GM20000 (cell line): ENCODE results near the gene SGPP2.

ENCODE experiments used
- DNase-seq: peaks from one replicate; pipeline ENCODE4 v3.0.0; 2012; ENCODE audit warnings: low spot score
- TF ChIP-seq, protein P1 (sequence below): IDR thresholded peaks from 2 replicates; pipeline ENCODE4 v1.5.1; 2012; ENCODE audit warnings: mild to moderate bottlenecking, control low read depth; ENCODE audit errors: extremely low read depth, missing control alignments

SGPP2 gene

DNA sequence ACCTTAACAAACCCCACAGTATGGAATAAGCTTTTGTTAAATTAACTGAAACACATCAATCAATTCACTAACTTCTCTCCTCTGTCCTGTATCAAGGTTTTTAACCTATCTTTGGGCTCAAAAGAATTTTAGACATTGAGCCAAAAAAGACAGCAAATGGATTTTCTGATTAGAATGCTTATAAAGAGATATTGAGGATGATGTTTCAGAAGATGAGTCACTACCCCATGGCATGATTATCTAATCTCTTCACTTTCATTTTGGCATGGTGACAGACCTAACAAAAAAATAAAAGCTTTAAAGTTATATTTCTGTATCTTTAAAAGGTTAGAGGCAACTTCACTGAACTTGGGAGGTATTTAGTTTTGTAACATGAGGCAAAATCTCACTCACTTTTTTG lies 55.5 kb downstream of the SGPP2 start:
- DNase-seq: no peak
- TF ChIP-seq, protein P1, sequence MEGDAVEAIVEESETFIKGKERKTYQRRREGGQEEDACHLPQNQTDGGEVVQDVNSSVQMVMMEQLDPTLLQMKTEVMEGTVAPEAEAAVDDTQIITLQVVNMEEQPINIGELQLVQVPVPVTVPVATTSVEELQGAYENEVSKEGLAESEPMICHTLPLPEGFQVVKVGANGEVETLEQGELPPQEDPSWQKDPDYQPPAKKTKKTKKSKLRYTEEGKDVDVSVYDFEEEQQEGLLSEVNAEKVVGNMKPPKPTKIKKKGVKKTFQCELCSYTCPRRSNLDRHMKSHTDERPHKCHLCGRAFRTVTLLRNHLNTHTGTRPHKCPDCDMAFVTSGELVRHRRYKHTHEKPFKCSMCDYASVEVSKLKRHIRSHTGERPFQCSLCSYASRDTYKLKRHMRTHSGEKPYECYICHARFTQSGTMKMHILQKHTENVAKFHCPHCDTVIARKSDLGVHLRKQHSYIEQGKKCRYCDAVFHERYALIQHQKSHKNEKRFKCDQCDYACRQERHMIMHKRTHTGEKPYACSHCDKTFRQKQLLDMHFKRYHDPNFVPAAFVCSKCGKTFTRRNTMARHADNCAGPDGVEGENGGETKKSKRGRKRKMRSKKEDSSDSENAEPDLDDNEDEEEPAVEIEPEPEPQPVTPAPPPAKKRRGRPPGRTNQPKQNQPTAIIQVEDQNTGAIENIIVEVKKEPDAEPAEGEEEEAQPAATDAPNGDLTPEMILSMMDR: no peak

DNA sequence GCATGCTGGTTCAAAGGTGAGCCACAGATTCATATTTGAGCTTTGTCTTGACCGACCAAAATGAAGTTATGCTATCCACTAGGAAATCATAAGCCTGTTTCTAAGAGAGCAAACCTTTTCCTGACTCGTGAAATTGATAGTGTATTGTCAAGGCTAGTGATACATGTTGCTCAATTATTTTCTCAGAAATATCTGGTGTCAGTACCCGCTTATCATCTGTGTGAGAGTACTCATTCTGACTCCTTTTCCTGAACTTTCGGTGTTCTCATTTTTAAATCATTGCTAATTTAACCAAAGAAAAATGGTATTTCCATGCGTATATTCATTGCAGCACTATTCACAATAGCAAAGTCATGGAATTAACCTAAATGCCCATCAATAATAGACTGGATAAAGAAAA lies 56.2 kb downstream of the SGPP2 start:
- TF ChIP-seq, protein P1: no peak
- no peak for DNase-seq

DNA sequence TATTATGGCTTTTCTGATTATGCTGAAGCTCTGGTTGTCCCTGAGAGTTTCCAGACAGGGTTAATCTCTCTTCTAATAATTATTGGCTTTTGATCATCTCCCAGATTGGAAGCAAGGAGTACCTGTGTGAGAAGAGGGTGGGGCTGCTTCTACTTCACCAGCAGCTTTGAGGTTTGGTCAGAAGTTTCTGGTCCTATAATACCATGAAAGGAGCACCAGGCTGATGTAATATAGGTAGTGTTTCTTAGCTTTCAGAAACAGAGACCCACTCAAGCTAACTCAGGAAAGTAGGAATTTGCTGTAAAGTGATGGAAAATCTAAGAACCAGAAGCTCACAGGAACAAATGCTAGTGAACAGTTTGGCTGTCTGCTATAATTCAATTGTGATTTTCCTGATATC lies 57.6 kb downstream of the SGPP2 start:
- no peak for DNase-seq

DNA sequence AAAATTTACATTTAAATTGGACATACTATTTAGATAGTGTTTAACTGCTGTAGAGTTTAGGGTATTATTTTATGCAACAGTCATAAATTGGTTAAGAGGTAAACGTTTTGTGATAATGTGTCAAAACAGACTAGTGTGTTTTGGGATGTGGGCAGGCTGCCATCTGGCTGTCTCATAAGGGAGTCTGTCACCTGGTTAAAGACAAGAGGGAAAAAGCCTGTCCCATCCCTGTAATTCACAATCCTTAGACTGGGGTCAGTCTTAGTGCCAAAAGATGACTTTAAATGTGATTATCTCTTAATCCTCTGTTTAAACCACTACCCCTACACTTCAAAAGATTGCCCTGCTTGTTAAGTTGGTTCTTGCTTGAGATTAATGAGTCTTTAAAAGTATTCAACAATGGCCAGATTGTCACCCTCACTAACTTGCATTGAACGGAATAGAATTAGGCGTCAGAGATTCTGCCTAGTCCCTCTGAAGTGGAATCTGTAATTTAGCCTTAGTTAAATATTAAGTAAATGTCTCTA lies 59.2 kb downstream of the SGPP2 start:
- TF ChIP-seq, protein P1: no peak
- no peak for DNase-seq

More for the DNA sequence above, 57.6 kb downstream of the SGPP2 start:
- TF ChIP-seq, protein P1: no peak

DNA sequence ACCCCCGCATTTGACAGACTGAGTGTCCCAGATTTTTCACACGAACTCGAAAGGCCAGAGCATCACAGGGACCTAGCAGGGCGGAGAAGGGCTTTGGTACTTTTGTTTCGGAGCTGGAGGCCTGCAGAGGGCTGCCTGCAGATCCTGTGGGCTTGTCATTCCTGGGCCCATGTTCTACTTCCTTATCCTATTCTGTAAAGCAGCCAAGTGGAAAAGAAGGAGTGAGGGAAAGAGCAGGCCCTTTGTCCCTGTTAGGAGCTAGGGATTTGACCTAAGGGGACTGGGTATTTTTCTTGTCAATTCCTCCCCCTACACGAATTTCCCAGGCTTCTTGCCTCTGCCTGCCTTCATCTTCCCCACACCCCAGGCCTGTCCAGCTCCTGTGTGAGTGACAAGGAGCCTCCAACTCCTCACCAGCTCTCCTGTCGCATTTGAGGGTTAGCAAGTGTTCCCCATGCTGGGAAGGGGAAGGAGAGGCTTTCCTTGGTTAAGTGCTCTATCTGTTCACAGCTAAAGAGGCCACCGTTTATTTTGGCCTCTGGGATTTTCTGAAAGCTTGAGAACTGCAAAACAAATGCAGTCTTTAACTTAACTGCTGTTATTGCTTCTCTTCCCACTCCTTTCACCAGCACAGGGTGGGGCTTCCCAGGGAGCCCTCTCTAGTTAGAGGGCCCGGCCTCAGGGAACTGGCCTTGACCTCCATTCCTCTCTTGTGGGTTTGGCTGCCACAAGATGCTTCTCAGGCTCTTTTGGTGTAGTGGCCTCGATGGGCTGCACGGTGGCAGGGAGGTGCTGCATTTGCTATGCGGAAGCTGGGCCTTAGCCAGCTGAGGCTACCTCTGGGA lies 61.2 kb downstream of the SGPP2 start:
- DNase-seq: no peak
- TF ChIP-seq, protein P1: no peak

DNA sequence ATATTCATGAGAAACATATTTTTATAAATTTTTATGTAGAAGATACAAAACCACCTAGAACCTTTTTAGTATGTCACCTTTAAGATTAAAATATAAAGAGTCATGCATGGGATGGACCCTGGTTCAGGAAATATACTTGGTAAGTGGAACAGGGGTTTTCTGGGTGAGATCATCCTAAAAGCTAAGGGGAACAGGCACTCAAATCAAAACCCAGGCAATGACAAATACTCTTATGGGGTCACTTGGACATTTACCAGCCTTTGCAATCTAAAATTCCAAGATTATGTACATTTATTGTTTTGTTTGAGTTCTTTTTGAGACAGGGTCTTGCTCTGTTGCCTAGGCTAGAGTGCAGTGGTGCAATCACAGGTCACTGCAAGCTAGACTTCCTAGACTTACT lies 65.8 kb downstream of the SGPP2 start:
- DNase-seq: no peak
- TF ChIP-seq, protein P1: no peak

DNA sequence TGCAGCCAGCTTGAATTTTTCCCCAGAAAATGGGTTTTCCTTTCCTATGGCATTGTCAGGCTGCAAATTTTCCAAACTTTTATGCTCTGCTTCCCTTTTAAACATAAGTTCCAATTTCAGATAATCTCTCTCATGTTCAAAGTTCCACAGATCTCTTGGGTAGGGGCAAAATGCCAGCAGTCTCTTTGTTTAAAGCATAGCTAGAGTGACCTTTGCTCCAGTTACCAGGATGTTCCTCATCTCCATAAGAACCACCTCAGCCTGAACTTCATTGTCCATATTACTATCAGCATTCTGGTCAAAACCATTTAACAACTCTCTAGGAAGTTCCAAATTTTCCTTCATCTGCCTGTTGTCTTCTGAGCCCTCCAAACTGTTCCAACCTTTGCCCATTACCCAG lies 68.3 kb downstream of the SGPP2 start:
- DNase-seq: no peak
- TF ChIP-seq, protein P1: no peak
